Erythroblast (primary cell): ENCODE results near the gene BCKDHB.

Experiments used
- DNase-seq, 2 experiments: peaks; one replicate each; lab custom pipeline; 2025; lab: John Stamatoyannopoulos, UW
- GATA1 ChIP-seq: IDR thresholded peaks from 2 replicates; pipeline ENCODE4 v1.6.1; 2011; ENCODE audit warnings: low read depth, mild to moderate bottlenecking, control low read depth, low read length, moderate library complexity
- POLR2A ChIP-seq: IDR thresholded peaks from 2 replicates; pipeline ENCODE4 v1.6.1; 2011; ENCODE audit warnings: mild to moderate bottlenecking, low read length

The BCKDHB gene

DNA sequence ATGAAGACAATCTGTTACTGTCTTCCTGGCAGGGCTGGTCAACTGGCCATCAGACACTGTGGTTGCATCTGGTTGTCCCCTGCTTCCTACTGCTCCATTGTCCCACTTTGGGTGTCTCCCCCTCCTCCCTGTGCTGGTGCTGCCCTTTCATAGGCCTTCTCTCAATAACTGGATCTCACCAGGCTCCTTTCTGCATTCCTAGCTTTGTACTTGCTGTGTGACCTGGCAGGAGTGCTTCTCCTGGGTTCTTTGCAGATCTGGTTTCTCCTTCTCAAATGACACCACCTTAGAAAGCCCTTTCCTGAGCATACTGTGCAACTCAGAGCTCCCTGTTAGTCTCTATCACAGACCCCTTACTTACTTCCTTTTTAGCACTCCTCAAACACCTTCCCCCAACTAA is 223.0 kb downstream of the BCKDHB start:
- TF ChIP-seq POLR2A = no peak
- DNase-seq = no peak

GRCh38 chr6:80330961-80331360 is 224.5 kb downstream of the BCKDHB start:
- TF ChIP-seq POLR2A = no peak
- no peak for TF ChIP-seq GATA1
- no peak for DNase-seq

GRCh38 chr6:80331522-80331921 is 225.1 kb downstream of the BCKDHB start:
- TF ChIP-seq GATA1 (no peak), POLR2A (no peak)
- no peak for DNase-seq

DNA sequence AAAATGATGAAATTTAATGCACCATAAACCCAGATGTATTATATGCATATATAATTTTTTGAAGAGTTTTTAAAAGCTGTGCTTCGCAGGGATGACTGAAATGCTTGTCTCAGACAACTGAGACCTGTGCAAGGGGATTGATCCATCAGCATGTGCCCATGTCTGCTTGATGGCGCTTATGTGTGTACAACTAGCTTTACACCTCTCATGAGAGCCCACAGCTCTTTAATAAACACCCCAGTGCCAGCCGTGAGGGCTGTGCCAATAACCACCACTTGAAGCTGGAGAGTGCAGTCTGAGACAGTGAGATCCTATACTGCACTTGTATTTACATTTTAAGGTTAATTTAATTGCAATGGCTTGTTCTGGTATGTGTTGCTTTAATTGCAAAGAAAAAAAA is 225.5 kb downstream of the BCKDHB start:
- no peak for TF ChIP-seq POLR2A
- no peak for TF ChIP-seq GATA1
- DNase-seq = no peak

DNA sequence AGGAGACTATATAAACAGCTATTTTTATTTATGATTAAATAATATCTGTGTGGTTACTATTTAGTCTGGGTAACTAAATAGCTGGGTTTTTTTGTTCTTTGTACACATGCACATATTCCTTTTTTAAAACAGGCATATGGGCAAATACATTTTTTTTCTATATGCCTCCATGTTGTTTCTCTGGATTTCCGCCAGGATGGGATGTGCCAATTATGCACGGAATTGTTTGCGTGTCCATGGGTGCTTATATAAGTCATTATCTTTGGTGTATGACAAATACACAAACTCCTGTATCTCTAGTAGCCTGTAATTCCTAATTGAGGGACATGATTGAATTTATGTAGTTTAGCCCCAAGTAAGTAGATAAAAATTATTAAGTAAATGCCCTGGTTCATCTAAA is 226.9 kb downstream of the BCKDHB start:
- no peak for DNase-seq
- TF ChIP-seq GATA1 = no peak
- no peak for TF ChIP-seq POLR2A

GRCh38 chr6:80335121-80335531 is 228.7 kb downstream of the BCKDHB start:
- DNase-seq = no peak

GRCh38 chr6:80336911-80337310 is 230.4 kb downstream of the BCKDHB start:
- DNase-seq = no peak
- no peak for TF ChIP-seq POLR2A
- no peak for TF ChIP-seq GATA1

More at GRCh38 chr6:80335121-80335531, 228.7 kb downstream of the BCKDHB start:
- no peak for TF ChIP-seq POLR2A
- no peak for TF ChIP-seq GATA1

GRCh38 chr6:80338201-80338836 is 231.8 kb downstream of the BCKDHB start:
- peak; percentile 72 to 77 for DNase-seq
- TF ChIP-seq GATA1 = no peak
- no peak for TF ChIP-seq POLR2A

DNA sequence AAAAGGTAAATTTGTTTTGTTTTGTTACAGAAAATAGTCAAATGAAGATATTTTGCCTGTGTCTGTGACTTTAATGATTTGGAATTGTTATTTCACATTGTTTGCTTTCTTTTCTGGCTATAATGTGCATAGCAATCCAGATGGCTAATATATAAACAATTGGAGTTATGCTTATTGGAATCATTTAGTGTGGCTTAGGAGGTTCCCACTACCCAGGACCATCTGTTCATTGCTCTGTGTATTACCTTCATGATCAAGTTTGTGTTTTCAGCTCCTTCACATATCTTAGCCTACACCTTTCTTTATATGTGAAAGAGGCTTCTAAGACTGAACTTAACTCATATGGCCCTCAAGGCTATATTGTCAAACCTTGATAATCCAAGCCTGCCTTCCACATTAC is 232.9 kb downstream of the BCKDHB start:
- no peak for DNase-seq
- no peak for TF ChIP-seq GATA1
- no peak for TF ChIP-seq POLR2A

- DNase-seq = no peak
- TF ChIP-seq POLR2A (no peak), GATA1 (no peak)
These were observed 233.8 kb downstream of the BCKDHB start for GRCh38 chr6:80340280-80340679.

- no peak for DNase-seq
- TF ChIP-seq POLR2A = no peak
- no peak for TF ChIP-seq GATA1
These were observed 234.2 kb downstream of the BCKDHB start for GRCh38 chr6:80340686-80341085.

- TF ChIP-seq GATA1 (no peak), POLR2A (no peak)
- no peak for DNase-seq
These were observed 234.9 kb downstream of the BCKDHB start for GRCh38 chr6:80341330-80341729.

GRCh38 chr6:80343511-80343910 is 237.0 kb downstream of the BCKDHB start:
- TF ChIP-seq POLR2A (no peak), GATA1 (no peak)
- no peak for DNase-seq

- no peak for DNase-seq
- TF ChIP-seq POLR2A = no peak
- no peak for TF ChIP-seq GATA1
These were observed 240.6 kb downstream of the BCKDHB start for GRCh38 chr6:80347101-80347500.

- DNase-seq = no peak
- TF ChIP-seq GATA1 (no peak), POLR2A (no peak)
These were observed 241.8 kb downstream of the BCKDHB start for GRCh38 chr6:80348263-80348662.

DNA sequence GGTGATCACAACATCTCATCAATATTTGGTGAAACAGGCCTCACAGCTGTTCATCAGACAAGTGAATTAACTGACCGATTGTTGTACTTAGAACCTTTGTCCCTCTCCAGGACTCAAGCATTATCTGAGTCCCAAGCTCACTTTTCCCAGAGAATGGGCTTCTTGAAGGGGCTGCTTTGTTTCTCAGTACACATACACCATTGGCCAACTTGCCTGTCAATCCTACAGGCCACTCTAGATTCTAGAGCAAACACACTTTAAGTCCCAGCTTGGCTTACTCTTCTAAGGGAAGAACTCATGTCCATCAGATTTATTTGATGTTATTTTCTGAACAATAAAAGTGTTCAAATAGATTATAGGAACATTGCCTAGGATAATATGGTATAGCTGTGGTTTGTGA is 249.5 kb downstream of the BCKDHB start:
- TF ChIP-seq POLR2A (no peak), GATA1 (no peak)
- DNase-seq = no peak
